GM21526 (cell line): ENCODE results near the gene FRMD1.

Source experiments
- ATAC-seq: cut with Tn5 transposase; IDR thresholded peaks from one replicate; pipeline ENCODE4 v1.9.1; 2021; ENCODE audit warnings: moderate library complexity; ENCODE audit not compliant: unreplicated experiment, low FRiP score

Gene FRMD1

GRCh38 chr6:168058691-168059551 is 20.1 kb downstream of the FRMD1 start:
- ATAC-seq, result no peak

- ATAC-seq, result no peak
Measured at GRCh38 chr6:168057836-168058235, 21.2 kb downstream of the FRMD1 start.

- no peak for ATAC-seq
Measured at GRCh38 chr6:168056892-168057527, 22.0 kb downstream of the FRMD1 start.

GRCh38 chr6:168055696-168056489 is 23.1 kb downstream of the FRMD1 start:
- ATAC-seq, result no peak

- ATAC-seq, result no peak
Measured at GRCh38 chr6:168054765-168055560, 24.0 kb downstream of the FRMD1 start.

GRCh38 chr6:168053957-168054471 is 25.0 kb downstream of the FRMD1 start:
- ATAC-seq, result no peak

GRCh38 chr6:168053086-168053956 is 25.7 kb downstream of the FRMD1 start:
- ATAC-seq, result no peak

- ATAC-seq, result no peak
Measured at GRCh38 chr6:168052291-168052891, 26.6 kb downstream of the FRMD1 start.

- ATAC-seq, result no peak
Measured at GRCh38 chr6:168051648-168052047, 27.4 kb downstream of the FRMD1 start.

GRCh38 chr6:168050881-168051586 is 28.0 kb downstream of the FRMD1 start:
- no peak for ATAC-seq

- ATAC-seq, result no peak
Measured at GRCh38 chr6:168050225-168050880, 28.7 kb downstream of the FRMD1 start.

GRCh38 chr6:168049706-168050224 is 29.2 kb downstream of the FRMD1 start:
- no peak for ATAC-seq

- ATAC-seq, result no peak
Measured at GRCh38 chr6:168049277-168049676, 29.7 kb downstream of the FRMD1 start.

GRCh38 chr6:168048724-168049025 is 30.3 kb downstream of the FRMD1 start:
- no peak for ATAC-seq

GRCh38 chr6:168047841-168048723 is 30.9 kb downstream of the FRMD1 start:
- no peak for ATAC-seq

GRCh38 chr6:168046696-168047095 is 32.3 kb downstream of the FRMD1 start:
- ATAC-seq, result no peak
